ENCODE measurements around the gene TGFA. TPM values are rescaled to one million over a fixed set of nuclear protein-coding genes. Genes with fewer than 3 reads are reported as not detected.

Gene TGFA
- total RNA-seq, 1 experiment from 2014 or later: 27.7 TPM

GRCh38 chr2:70498054-70498453, 55.6 kb downstream of the TGFA start:
- Histone ChIP-seq H3K4me1 (replicated peaks; ENCODE audit: insufficient read depth) (peaks cover 31% of the 10 kb centered on the region), H3K4me2 (peak overlapping the region; percentile 24), H3K4me3 (no peak overlapping the region), H2AFZ (no peak overlapping the region), H3F3A (ENCODE audit: insufficient read depth, low read depth) (peaks cover 12% of the 10 kb centered on the region; the same call in 1 of the 2 replicates), H3K36me3 (ENCODE audit: low read depth) (0 out of 2 replicates have a peak, but pooled peaks cover 16% of the 10 kb centered on the region), H3K27me3 (ENCODE audit: insufficient read depth, low read depth) (no peaks in the 10 kb centered on the region), H3K79me2 (ENCODE audit: low read depth) (peaks cover 34% of the 10 kb centered on the region), H3K9me2 (ENCODE audit: insufficient read depth) (no peaks in the 10 kb centered on the region), H4K20me1 (ENCODE audit: insufficient read depth) (no peaks in the 10 kb centered on the region), H3K9me3 (ENCODE audit: insufficient read depth, low read depth) (no peaks in the 10 kb centered on the region; the same call in 1 of the 2 replicates), H3K27ac (peak overlapping the region; percentile 48)
- peak; percentile 71 for TF ChIP-seq CTCF (conservative IDR thresholded peaks at IDR 0.05)
- no peak for TF ChIP-seq EZH2 (IDR thresholded peaks at IDR 0.05; ENCODE audit: low read depth)
- no TSS peak for BruUV-seq (replicated peaks)
- ChIA-PET POLR2A (ENCODE audit: unreplicated experiment) (interaction anchor here (0.7 to 1.2 kb wide), 2 partner anchors 11 to 583 kb away, joined by 4 to 5 read pairs; partner anchors contain the start of gene MXD1), CTCF (interaction anchor here (0.8 to 1.3 kb wide), 3 partner anchors 11 to 118 kb away, joined by 3 to 5 read pairs (median 3); no protein-coding TSS in a partner anchor)
- intact Hi-C loops (cut with micrococcal nuclease; ENCODE audit: unreplicated experiment): loop anchor here (1.0 kb wide), 1 partner anchor 53 kb away; no protein-coding TSS in a partner anchor
- peak in 1 of 2 experiments; percentile 75 for DNase-seq

- DNase-seq: peak in 1 of 2 experiments; percentile 54
- no peak overlapping the region for H2AFZ ChIP-seq
- H3K27me3 ChIP-seq (ENCODE audit: insufficient read depth, low read depth): no peaks in the 10 kb centered on the region
- POLR2A ChIA-PET (ENCODE audit: unreplicated experiment): interaction anchor here (0.6 to 1.2 kb wide), 3 partner anchors 11 to 60 kb away, joined by 3 to 5 read pairs (median 4); no protein-coding TSS in a partner anchor
- H3K36me3 ChIP-seq (ENCODE audit: low read depth): peaks cover 21% of the 10 kb centered on the region; the same call in 1 of the 2 replicates
- CTCF ChIA-PET: interaction anchor here (0.5 to 1.4 kb wide), 2 partner anchors 139 to 1257 kb away, joined by 3 read pairs; no protein-coding TSS in a partner anchor
- TF ChIP-seq CTCF (conservative IDR thresholded peaks at IDR 0.05): no peak
- TF ChIP-seq EZH2 (IDR thresholded peaks at IDR 0.05; ENCODE audit: low read depth): no peak
- H3K4me2 ChIP-seq: peak overlapping the region; percentile 24
- no TSS peak for BruUV-seq (replicated peaks)
- H3K4me1 ChIP-seq (replicated peaks; ENCODE audit: insufficient read depth): peaks cover 31% of the 10 kb centered on the region
- H3K9me2 ChIP-seq (ENCODE audit: insufficient read depth): no peaks in the 10 kb centered on the region
- H3K9me3 ChIP-seq (ENCODE audit: insufficient read depth, low read depth): no peaks in the 10 kb centered on the region; the same call in 1 of the 2 replicates
- H3K27ac ChIP-seq: 0 out of 2 replicates have a peak overlapping the region, but pooled peaks have one; percentile 48
- peaks cover 12% of the 10 kb centered on the region; the same call in 1 of the 2 replicates for H3F3A ChIP-seq (ENCODE audit: insufficient read depth, low read depth)
- intact Hi-C loops (cut with micrococcal nuclease; ENCODE audit: unreplicated experiment): no loop called here
- H3K79me2 ChIP-seq (ENCODE audit: low read depth): peaks cover 29% of the 10 kb centered on the region
- H4K20me1 ChIP-seq (ENCODE audit: insufficient read depth): no peaks in the 10 kb centered on the region
- no peak overlapping the region for H3K4me3 ChIP-seq
These were observed 56.8 kb downstream of the TGFA start for GRCh38 chr2:70496819-70497218.

GRCh38 chr2:70494293-70494886, 59.2 kb downstream of the TGFA start:
- intact Hi-C loops (cut with micrococcal nuclease; ENCODE audit: unreplicated experiment): no loop called here
- CTCF ChIA-PET: no interaction called here

More at GRCh38 chr2:70494293-70494886, 59.2 kb downstream of the TGFA start:
- no peak for TF ChIP-seq EZH2 (IDR thresholded peaks at IDR 0.05; ENCODE audit: low read depth)
- no peak for TF ChIP-seq CTCF (conservative IDR thresholded peaks at IDR 0.05)
- H3F3A ChIP-seq (ENCODE audit: insufficient read depth, low read depth): peaks cover 12% of the 10 kb centered on the region; the same call in 1 of the 2 replicates
- no peak overlapping the region for H2AFZ ChIP-seq
- H3K4me2 ChIP-seq: no peak overlapping the region
- H3K79me2 ChIP-seq (ENCODE audit: low read depth): peaks cover 32% of the 10 kb centered on the region
- no peaks in the 10 kb centered on the region for H3K9me2 ChIP-seq (ENCODE audit: insufficient read depth)
- no peak overlapping the region for H3K27ac ChIP-seq
- H3K36me3 ChIP-seq (ENCODE audit: low read depth): peaks cover 13% of the 10 kb centered on the region; the same call in 1 of the 2 replicates
- no peak overlapping the region for H3K4me3 ChIP-seq
- no peaks in the 10 kb centered on the region for H4K20me1 ChIP-seq (ENCODE audit: insufficient read depth)
- H3K27me3 ChIP-seq (ENCODE audit: insufficient read depth, low read depth): no peaks in the 10 kb centered on the region
- no peaks in the 10 kb centered on the region; the same call in 1 of the 2 replicates for H3K9me3 ChIP-seq (ENCODE audit: insufficient read depth, low read depth)
- peaks cover 31% of the 10 kb centered on the region for H3K4me1 ChIP-seq (replicated peaks; ENCODE audit: insufficient read depth)
- no TSS peak for BruUV-seq (replicated peaks)
- POLR2A ChIA-PET (ENCODE audit: unreplicated experiment): no interaction called here
- DNase-seq: no peak
